Mesothelial cell of epicardium (in vitro differentiated cells): ENCODE data around the gene SNX9. TPM values are rescaled to one million over a fixed set of nuclear protein-coding genes. Genes with fewer than 3 reads are reported as not detected.
"Not testable (repeated sequence)": the region's sequence is repeated elsewhere in the genome, so short reads cannot be mapped to it uniquely, and the experiment has no call there.

Experiments
- DNase-seq, 2 experiments: peaks; one replicate each; pipeline ENCODE4 v3.0.0; 2021; ENCODE audit warnings: low spot score in 2 of 2; ENCODE audit not compliant: unreplicated experiment in 2 of 2
- H3K27ac Mint-ChIP-seq: 2 replicates; pipeline ENCODE4 v1.8.0; 2021; ENCODE audit warnings: mixed read lengths
- H3K27me3 Mint-ChIP-seq: 2 replicates; pipeline ENCODE4 v1.8.0; 2021; ENCODE audit warnings: low read depth, mixed read lengths
- H3K36me3 Mint-ChIP-seq: 2 replicates; pipeline ENCODE4 v1.8.0; 2021; ENCODE audit warnings: mixed read lengths
- H3K4me1 Mint-ChIP-seq: 2 replicates; pipeline ENCODE4 v1.8.0; 2021; ENCODE audit warnings: mixed read lengths
- H3K4me3 Mint-ChIP-seq: 2 replicates; pipeline ENCODE4 v1.8.0; 2021; ENCODE audit warnings: mild to moderate bottlenecking, moderate library complexity, mixed read lengths
- H3K9me3 Mint-ChIP-seq: 2 replicates; pipeline ENCODE4 v1.8.0; 2021; ENCODE audit warnings: mixed read lengths
- total RNA-seq: library from RNA; stranded (reverse); gene quantifications from 3 replicates; pipeline ENCODE4 v1.2.1, GENCODE V29; 2021
- TF ChIP-seq, protein P1 (sequence below): fragments of 200-600 bp; sonication (generic); IDR thresholded peaks from one replicate; pipeline ENCODE4 v1.5.0; 2021; ENCODE audit warnings: antibody characterized with exemption; ENCODE audit not compliant: unreplicated experiment

The SNX9 gene
- total RNA-seq, 1 donor from 2014 or later: 23.1 TPM

DNA sequence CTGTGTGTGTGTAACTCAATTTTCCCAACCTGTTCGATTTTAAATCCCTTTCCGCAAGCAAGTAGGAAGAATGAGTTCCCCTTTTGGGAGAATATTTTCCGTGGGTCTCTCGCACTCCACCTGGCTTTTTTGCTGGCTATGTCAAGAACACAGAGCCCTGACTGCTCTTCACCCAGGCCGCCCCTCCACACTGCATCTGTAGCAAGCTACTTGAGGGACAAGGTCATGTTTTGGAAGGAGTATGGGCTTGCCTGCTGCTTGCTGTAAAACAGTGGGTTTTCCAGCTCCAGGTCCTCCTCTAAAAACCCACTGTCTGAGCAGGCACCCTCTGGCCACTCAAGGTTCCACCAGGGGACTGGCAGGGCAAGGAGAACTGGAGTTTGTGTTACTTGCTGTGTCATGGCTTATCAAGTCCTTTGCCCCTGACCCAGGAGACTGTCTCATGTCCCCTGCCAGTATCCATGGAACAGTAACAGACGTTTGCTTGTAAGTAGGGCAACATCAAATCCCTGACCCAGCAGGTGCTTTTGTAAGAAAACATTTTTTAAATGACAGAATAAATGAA, 123.1 kb downstream of the SNX9 start:
- DNase-seq: no peak
- TF ChIP-seq, protein P1, sequence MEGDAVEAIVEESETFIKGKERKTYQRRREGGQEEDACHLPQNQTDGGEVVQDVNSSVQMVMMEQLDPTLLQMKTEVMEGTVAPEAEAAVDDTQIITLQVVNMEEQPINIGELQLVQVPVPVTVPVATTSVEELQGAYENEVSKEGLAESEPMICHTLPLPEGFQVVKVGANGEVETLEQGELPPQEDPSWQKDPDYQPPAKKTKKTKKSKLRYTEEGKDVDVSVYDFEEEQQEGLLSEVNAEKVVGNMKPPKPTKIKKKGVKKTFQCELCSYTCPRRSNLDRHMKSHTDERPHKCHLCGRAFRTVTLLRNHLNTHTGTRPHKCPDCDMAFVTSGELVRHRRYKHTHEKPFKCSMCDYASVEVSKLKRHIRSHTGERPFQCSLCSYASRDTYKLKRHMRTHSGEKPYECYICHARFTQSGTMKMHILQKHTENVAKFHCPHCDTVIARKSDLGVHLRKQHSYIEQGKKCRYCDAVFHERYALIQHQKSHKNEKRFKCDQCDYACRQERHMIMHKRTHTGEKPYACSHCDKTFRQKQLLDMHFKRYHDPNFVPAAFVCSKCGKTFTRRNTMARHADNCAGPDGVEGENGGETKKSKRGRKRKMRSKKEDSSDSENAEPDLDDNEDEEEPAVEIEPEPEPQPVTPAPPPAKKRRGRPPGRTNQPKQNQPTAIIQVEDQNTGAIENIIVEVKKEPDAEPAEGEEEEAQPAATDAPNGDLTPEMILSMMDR: no peak
- peaks cover 31% of the 10 kb centered on the region for H3K9me3 Mint-ChIP-seq
- H3K4me1 Mint-ChIP-seq: no peaks in the 10 kb centered on the region
- no peak overlapping the region for H3K4me3 Mint-ChIP-seq
- no peaks in the 10 kb centered on the region for H3K27me3 Mint-ChIP-seq
- H3K27ac Mint-ChIP-seq: no peak overlapping the region
- peaks cover 70% of the 10 kb centered on the region for H3K36me3 Mint-ChIP-seq

DNA sequence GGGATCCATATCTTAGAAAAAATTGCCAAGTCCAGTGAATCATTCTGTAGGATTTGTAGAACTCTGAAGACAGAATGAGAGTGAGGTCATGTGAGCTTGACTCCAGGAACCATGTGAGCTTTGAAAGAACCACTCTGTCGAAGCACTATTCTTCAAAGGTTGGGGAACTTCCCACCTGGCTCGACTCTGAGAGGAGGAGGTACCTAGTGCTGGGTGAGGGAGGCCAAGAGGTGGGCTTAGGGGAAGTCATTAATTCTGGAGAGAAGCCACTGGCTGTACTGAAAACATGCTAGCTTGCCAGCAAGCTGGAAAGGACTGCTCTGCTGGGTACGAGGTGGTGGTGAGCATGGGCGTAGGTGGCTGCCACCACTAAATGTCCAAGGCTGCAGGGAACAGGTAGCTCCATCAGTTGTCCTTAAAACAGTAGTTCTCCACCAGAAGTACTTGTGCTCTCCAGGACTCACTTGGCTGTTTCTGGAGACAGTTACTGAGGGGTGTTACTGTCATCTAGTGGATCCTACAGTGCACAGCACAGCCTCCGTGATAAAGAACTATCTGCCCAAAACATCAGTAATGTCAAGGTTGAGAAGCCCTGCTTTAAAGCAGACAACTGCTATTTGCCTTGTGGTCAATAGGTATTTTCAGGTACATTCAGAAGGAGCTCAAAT, 124.0 kb downstream of the SNX9 start:
- H3K27ac Mint-ChIP-seq: no peak overlapping the region
- no peak for DNase-seq
- TF ChIP-seq, protein P1: no peak
- peaks cover 33% of the 10 kb centered on the region for H3K9me3 Mint-ChIP-seq
- no peaks in the 10 kb centered on the region for H3K4me1 Mint-ChIP-seq
- H3K27me3 Mint-ChIP-seq: no peaks in the 10 kb centered on the region
- H3K4me3 Mint-ChIP-seq: no peak overlapping the region
- peaks cover 68% of the 10 kb centered on the region for H3K36me3 Mint-ChIP-seq

DNA sequence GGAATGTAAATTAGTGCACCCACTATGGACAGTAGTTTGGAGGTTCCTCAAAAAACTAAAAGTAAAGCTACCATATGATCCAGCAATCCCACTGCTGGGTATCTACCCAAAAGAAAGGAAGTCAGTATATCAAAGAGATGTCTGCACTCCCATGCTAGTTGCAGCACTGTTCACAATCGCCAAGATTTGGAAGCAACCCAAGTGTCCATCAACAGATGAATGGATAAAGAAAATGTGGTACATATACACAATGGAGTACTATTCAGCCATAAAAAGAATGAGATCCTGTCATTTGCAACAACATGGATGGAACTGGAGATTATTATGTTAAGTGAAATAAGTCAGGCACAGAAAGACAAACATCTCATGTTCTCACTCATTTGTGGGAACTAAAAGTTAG, 127.9 kb downstream of the SNX9 start:
- not testable (repeated sequence) for H3K4me3 Mint-ChIP-seq, H3K4me1 Mint-ChIP-seq, H3K27ac Mint-ChIP-seq, H3K27me3 Mint-ChIP-seq, DNase-seq
- Mint-ChIP-seq H3K36me3 (peaks cover 38% of the 10 kb centered on the region), H3K9me3 (peaks cover 33% of the 10 kb centered on the region)

DNA sequence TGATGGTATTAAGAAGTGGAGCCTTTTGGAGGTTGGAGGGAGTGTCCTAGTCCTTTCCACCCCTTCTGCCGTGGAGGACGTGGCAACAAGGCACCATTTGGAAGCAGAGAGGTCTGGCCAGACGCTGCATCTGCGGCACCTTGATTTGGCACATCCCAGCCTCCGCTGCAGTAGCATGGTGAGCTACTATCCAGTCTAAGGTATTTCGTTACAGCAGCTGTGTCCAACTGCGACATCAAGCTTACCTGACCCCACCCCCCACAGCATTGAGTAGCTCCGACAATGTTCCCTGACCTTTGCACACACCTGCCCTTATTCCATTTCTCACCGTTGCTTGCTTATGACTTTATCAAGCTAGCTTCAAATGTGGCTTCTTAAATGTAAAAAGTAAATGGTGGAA, 128.8 kb downstream of the SNX9 start:
- H3K36me3 Mint-ChIP-seq: peaks cover 28% of the 10 kb centered on the region

DNA sequence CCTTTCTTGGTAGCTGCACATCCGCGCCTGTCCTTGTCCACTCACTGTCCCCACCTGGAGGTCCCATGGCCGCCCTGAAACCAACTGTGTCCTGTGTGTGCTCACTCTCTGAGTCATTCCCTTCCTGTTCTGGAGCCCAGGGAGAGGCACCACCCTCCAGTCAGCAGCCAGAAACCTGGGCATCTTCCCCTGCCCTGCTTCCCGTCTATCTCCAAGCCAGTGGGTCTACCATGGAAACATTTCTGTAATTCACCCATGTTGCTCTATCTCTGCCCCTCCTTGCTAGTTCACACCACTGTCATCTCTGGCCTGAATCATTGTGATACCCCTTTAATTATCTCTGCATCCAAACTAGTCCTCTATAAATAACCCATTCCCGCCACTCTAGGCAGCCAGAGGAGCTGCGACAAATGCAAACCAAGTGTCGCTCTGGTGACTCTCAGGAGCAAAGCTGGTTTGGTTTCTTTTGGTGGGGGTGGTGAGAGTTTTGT, 129.9 kb downstream of the SNX9 start:
- Mint-ChIP-seq H3K4me1 (no peaks in the 10 kb centered on the region), H3K9me3 (peaks cover 36% of the 10 kb centered on the region), H3K27ac (no peak overlapping the region), H3K27me3 (no peaks in the 10 kb centered on the region), H3K36me3 (peaks cover 19% of the 10 kb centered on the region), H3K4me3 (no peak overlapping the region)
- TF ChIP-seq, protein P1: no peak
- no peak for DNase-seq

More for the DNA sequence above, 128.8 kb downstream of the SNX9 start:
- H3K27me3 Mint-ChIP-seq: no peaks in the 10 kb centered on the region
- TF ChIP-seq, protein P1: no peak
- H3K4me1 Mint-ChIP-seq: no peaks in the 10 kb centered on the region
- no peak for DNase-seq
- peaks cover 33% of the 10 kb centered on the region for H3K9me3 Mint-ChIP-seq
- no peak overlapping the region for H3K27ac Mint-ChIP-seq
- no peak overlapping the region for H3K4me3 Mint-ChIP-seq

DNA sequence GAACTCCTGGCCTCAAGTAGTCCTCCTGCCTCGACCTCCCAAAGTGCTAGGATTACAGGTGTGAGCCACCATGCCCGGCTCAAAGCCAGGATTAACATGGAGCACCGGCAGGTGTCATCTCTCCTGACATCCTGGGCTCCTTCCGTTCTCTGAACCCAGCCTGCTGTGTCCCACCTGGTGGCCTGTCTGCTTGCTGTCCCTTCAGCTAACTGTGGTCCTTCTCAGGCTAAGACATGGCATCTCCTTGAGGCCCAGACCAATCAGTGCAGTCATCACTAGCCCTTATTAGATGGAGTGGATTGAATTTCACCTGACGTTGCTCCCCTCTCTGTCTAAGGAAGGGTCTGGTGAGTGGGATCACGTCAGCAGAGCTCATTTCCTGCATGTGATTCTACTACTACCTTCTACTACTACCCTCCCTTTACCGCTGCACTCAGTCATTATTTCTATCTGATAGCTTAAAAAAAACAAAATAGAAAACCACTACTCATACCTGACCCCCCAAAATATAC, 130.6 kb downstream of the SNX9 start:
- H3K27me3 Mint-ChIP-seq: no peaks in the 10 kb centered on the region
- H3K9me3 Mint-ChIP-seq: peaks cover 34% of the 10 kb centered on the region
- peaks cover 15% of the 10 kb centered on the region for H3K36me3 Mint-ChIP-seq
- peak overlapping the region; percentile 25 for H3K27ac Mint-ChIP-seq
- no peaks in the 10 kb centered on the region for H3K4me1 Mint-ChIP-seq
- H3K4me3 Mint-ChIP-seq: no peak overlapping the region
- TF ChIP-seq, protein P1: no peak
- DNase-seq: no peak
